Adrenal gland (tissue), 12 donors: Measurements from ENCODE around the gene PPOX. TPM values are rescaled to one million over a fixed set of nuclear protein-coding genes. Genes with fewer than 3 reads are reported as not detected.

Experiments used
- DNase-seq, 7 donors: peaks; one replicate each; pipeline ENCODE4 v3.0.0-alpha.2; 2019 to 2020
- H3K27ac ChIP-seq, 5 donors: fragments of 200-600 bp; sonication (generic) in 4 of 5; 1 replicate in 3 of 5; 2 replicates in 2 of 5; pipeline versions ENCODE4 v1.5.1 to v1.8.0; 2016 to 2020; ENCODE audit warnings: mild to moderate bottlenecking in 1 of 5
- H3K27me3 ChIP-seq: fragments of 200-600 bp; 2 replicates; pipeline ENCODE4 v1.8.0; 2021
- H3K36me3 ChIP-seq, 2 donors: fragments of 200-600 bp; replicated peaks in 1 of 2; 1 replicate in 1 of 2; 2 replicates in 1 of 2; pipeline versions ENCODE4 v1.5.1 to v1.8.0; 2018 to 2022
- H3K4me1 ChIP-seq, 2 donors: fragments of 200-600 bp; replicated peaks in 1 of 2; 1 replicate in 1 of 2; 2 replicates in 1 of 2; pipeline versions ENCODE4 v1.5.1 to v1.8.0; 2018 to 2021
- H3K4me3 ChIP-seq, 4 donors: fragments of 200-600 bp; sonication (generic) in 3 of 4; one replicate each; pipeline ENCODE4 v1.5.1; 2016 to 2018
- H3K9me3 ChIP-seq, 3 donors: fragments of 200-600 bp; sonication (generic) in 1 of 3; replicated peaks in 1 of 3; 1 replicate in 2 of 3; 2 replicates in 1 of 3; pipeline versions ENCODE4 v1.5.1 to v1.8.0; 2016 to 2021
- POLR2A ChIP-seq, 2 donors: fragments of 450-650 bp; IDR thresholded peaks; one replicate each; pipeline ENCODE4 v1.6.1; 2017; ENCODE audit warnings: antibody characterized with exemption in 2 of 2, mild to moderate bottlenecking in 2 of 2, moderate library complexity in 1 of 2
- WGBS, 4 donors: extraction: QIAGEN DNeasy Blood & Tissue Kit in 2 of 4; methylation state at CpG; one replicate each; pipeline versions ENCODE4 v1.1.5 to v1.1.7; 2013 to 2017; 5-methylcytosine and 5-hydroxymethylcytosine counted together
- intact Hi-C, 2 donors: fragments of 100-400 bp; cut with DNase I; formaldehyde crosslinking; loops; one replicate each; pipeline versions ENCODE4 v1.14.1 to v1.15.0; 2022 to 2023
- polyA plus RNA-seq, 3 donors: library from polyadenylated mRNA; stranded (reverse); fragments of 200-250 nt in 2 of 3; fragments of 350-450 nt in 1 of 3; fragmentation: Illumina TruSeq in 1 of 3; extraction: RNeasy Lipid Tissue Mini Kit (QIAGEN cat#74804) in 1 of 3; gene quantifications; one replicate each; pipeline ENCODE4 v1.2.3, GENCODE V29; 2013 to 2014
- total RNA-seq, 9 donors: library from RNA; depleted of rRNA in 4 of 9; stranded (reverse); fragments of >200 nt in 4 of 9; fragments of 120-200 nt in 1 of 9; fragmentation: NEBNext Ultra II Directional in 1 of 9; extraction: Animal tissue kit (Norgen Biotek cat#: 25700) in 1 of 9; gene quantifications; one replicate each; pipeline versions ENCODE4 v1.1.0 to v1.2.4, GENCODE V29; 2013 to 2023
- TF ChIP-seq, protein P1 (sequence below), 6 experiments: fragments of 450-650 bp in 4 of 6; fragments of 200-600 bp in 2 of 6; sonication (generic) in 1 of 6; IDR thresholded peaks; 1 replicate in 5 of 6; 2 replicates in 1 of 6; pipeline versions ENCODE4 v1.5.1 to v1.8.0; 2016 to 2021; ENCODE audit warnings: antibody characterized with exemption in 6 of 6, mild to moderate bottlenecking in 2 of 6, moderate library complexity in 1 of 6
- donor health status: healthy with polysubstance abuse.
- donor health status: Bipolar disorder and iron deficiency.
- donor health status: DM: yes; HTN: yes; CAD: no.
- donor health status: DM: no; HTN: no; CAD: no.
- donor health status: DM: no; HTN: no; CAD: no.
- donor health status: DM: yes; HTN: yes; CAD: no.

The PPOX gene
- total and polyA plus RNA-seq, 12 donors: 13.2 to 268 (median 39.0) TPM

DNA sequence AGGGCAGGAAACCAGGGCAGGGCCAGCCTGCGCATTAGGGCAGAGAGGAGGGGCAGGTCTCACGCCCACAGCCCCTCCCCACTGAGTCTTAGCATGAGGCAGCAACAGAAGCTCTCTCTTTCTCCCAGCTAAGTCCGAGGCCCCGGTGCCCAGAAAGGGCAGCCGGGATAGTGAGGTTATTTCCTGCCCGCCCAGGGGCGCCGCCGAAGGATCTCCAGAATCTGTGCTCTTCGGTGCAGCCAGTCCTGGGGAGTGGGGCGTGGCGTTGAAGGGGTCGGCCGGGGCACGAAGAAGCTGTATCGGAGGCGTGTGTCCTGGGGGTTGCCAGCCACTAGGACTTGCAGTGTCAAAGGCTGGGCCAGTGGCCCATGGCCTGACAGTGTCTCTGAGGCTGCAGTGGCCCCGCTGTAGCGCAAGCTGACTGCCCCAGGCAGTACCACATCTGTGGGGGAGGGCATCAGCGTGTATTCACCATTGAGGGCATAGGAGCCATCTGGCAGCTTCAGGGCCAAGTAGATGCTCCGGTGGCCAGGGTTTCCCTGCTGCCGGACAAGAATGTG is 24.8 kb downstream of the PPOX start:
- H3K4me1 ChIP-seq: peaks cover 0 to 32% of the 10 kb centered on the region in 2 donors
- no peak overlapping the region for H3K27ac ChIP-seq
- H3K9me3 ChIP-seq: no peaks in the 10 kb centered on the region
- no peaks in the 10 kb centered on the region for H3K36me3 ChIP-seq
- H3K4me3 ChIP-seq: no peak overlapping the region
- WGBS, 4 donors: 65 to 78% (median 70%) methylated on average over 20 to 22 of the region's 22 CpGs
- no peak for DNase-seq
- intact Hi-C loops: loop anchor here (10.0 kb wide), 2 partner anchors 184 to 194 kb away; no protein-coding TSS in a partner anchor
- no peak for TF ChIP-seq POLR2A (IDR thresholded peaks at IDR 0.05)
- TF ChIP-seq, protein P1, sequence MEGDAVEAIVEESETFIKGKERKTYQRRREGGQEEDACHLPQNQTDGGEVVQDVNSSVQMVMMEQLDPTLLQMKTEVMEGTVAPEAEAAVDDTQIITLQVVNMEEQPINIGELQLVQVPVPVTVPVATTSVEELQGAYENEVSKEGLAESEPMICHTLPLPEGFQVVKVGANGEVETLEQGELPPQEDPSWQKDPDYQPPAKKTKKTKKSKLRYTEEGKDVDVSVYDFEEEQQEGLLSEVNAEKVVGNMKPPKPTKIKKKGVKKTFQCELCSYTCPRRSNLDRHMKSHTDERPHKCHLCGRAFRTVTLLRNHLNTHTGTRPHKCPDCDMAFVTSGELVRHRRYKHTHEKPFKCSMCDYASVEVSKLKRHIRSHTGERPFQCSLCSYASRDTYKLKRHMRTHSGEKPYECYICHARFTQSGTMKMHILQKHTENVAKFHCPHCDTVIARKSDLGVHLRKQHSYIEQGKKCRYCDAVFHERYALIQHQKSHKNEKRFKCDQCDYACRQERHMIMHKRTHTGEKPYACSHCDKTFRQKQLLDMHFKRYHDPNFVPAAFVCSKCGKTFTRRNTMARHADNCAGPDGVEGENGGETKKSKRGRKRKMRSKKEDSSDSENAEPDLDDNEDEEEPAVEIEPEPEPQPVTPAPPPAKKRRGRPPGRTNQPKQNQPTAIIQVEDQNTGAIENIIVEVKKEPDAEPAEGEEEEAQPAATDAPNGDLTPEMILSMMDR (IDR thresholded peaks at IDR 0.05): no peak
- no peaks in the 10 kb centered on the region for H3K27me3 ChIP-seq

DNA sequence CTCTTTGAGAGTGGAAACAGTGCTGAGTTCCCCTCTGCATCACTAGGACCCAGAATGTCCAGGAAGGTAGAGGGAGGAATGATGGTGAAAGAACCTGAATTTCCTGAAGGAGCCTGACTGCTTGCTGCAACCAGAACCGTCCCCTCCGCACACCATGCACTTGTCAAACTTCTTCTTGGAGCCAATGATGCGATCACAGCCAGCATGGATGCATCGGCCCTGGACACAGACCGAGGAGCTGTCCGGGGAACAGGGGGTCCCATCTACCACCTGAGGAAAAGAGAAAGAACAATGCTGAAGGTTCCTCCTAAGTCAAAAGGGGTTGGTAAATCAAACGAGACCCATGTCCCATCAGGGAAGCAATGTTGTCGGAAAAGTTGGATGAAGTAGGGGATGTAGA is 25.7 kb downstream of the PPOX start:
- H3K36me3 ChIP-seq: no peaks in the 10 kb centered on the region
- 50 to 64% (median 60%) methylated on average over 8 of the region's 8 CpGs for WGBS, 4 donors
- TF ChIP-seq, protein P1 (IDR thresholded peaks at IDR 0.05): no peak
- no peak for TF ChIP-seq POLR2A (IDR thresholded peaks at IDR 0.05)
- H3K9me3 ChIP-seq: no peaks in the 10 kb centered on the region
- intact Hi-C loops: loop anchor here (10.0 kb wide), 2 partner anchors 183 to 193 kb away; no protein-coding TSS in a partner anchor
- H3K27ac ChIP-seq: no peak overlapping the region
- H3K4me3 ChIP-seq: no peak overlapping the region
- no peak for DNase-seq
- H3K4me1 ChIP-seq: peaks cover 0 to 36% of the 10 kb centered on the region in 2 donors
- no peaks in the 10 kb centered on the region for H3K27me3 ChIP-seq

DNA sequence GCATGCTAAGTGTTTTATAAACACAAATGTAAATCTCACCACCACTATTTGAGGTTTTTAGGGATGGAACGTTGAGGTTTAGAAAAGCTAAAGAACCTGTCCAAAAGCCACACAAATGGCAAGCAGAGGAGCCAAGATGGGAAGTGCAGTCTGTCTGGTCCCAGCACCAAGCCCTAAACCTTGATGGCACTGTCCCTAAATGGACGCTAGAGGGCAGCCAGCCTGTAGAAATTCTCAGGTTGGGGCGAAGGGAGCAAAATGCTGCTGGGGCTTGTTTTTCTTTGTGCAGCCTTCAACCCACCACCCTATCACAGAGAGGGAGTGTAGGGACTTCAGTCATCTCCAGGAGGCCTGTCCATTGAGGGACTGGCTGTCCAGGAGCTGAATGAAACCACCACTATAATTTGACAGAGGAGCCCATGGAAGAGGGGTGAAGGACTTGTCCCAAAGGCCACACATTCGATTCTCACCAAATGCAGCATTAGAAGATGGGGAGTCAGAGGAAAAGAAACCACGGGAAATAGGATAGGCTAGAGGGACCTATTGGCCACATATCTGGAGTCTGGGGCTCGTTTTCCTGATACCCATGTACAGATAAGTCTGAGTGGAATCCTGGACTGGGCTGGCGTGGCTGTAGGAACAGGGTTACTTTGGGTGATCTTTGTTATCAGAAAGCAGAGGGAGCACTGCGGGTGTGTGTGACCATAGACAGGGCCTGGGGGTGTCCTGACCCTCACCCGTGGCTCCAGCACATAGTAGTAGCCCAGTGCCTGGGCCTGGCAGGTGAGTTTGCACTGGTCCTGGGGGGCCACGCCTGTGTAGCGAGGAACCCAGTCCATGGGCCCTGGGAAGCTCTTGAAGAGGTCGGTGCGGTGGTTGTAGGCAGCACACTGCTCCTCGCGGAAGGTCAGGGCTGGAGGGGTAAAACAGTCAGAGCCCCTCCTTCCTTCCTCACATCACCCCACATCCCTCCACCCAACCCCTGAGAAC is 26.5 kb downstream of the PPOX start:
- TF ChIP-seq POLR2A (IDR thresholded peaks at IDR 0.05): no peak
- TF ChIP-seq, protein P1 (IDR thresholded peaks at IDR 0.05): peak; percentile 73 to 90 (median 87)
- no peak overlapping the region for H3K4me3 ChIP-seq
- no peaks in the 10 kb centered on the region for H3K9me3 ChIP-seq
- H3K27me3 ChIP-seq: no peaks in the 10 kb centered on the region
- H3K27ac ChIP-seq: peak overlapping the region in 2 of 5 donors; percentile 5 to 50
- 45 to 53% (median 51%) methylated on average over 10 to 15 of the region's 15 CpGs for WGBS, 4 donors
- peak; percentile 67 to 88 (median 78) for DNase-seq
- peaks cover 0 to 36% of the 10 kb centered on the region in 2 donors for H3K4me1 ChIP-seq
- intact Hi-C loops: loop anchor here (10.0 kb wide), 2 partner anchors 182 to 192 kb away; no protein-coding TSS in a partner anchor
- H3K36me3 ChIP-seq: no peaks in the 10 kb centered on the region
